ENCODE results near the gene ATG5.

- no peak for TF ChIP-seq CTCF (IDR thresholded peaks at IDR 0.05; ENCODE audit: low read depth, low read length, poor library complexity, severe bottlenecking)
- TF ChIP-seq EZH2phosphoT487 (IDR thresholded peaks at IDR 0.05; ENCODE audit: borderline replicate concordance, low read length): no peak
These were observed 30.8 kb upstream of the ATG5 start for GRCh38 chr6:106356378-106356777.

All from DOHH2 (cell line).